Measurements from ENCODE around the gene IDH2. TPM values are rescaled to one million over a fixed set of nuclear protein-coding genes. Genes with fewer than 3 reads are reported as not detected.

IDH2 gene
- total RNA-seq, 1 donor from 2014 or later, result 149 TPM

DNA sequence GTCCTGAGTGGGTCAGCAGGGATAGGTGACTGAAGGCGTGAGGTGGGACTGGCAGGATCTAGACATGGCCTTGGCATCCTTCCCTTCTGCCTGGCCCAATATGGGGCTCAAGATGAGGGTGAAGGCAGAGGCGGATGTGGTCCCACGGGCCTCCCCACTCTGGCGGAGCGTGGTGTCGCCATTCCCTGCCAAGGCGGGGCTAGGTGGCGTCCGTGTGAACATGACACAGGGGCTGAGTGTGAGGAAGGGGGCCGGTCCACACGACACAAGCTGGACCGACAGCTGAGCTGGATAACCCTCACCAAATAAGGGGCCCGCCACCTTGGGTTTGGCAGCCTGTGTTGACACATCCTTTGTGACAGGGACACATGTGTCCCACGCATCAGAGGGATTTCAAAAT lies 58.1 kb downstream of the IDH2 start:
- Mint-ChIP-seq H3K9me3 (ENCODE audit: unreplicated experiment) (peaks cover 13% of the 10 kb centered on the region), H3K36me3 (ENCODE audit: unreplicated experiment) (no peaks in the 10 kb centered on the region), H3K4me1 (ENCODE audit: low read depth, unreplicated experiment) (peaks cover 45% of the 10 kb centered on the region), H3K27ac (ENCODE audit: unreplicated experiment) (no peak overlapping the region), H3K27me3 (ENCODE audit: unreplicated experiment) (no peaks in the 10 kb centered on the region), H3K4me3 (ENCODE audit: unreplicated experiment) (no peak overlapping the region)
- no peak for DNase-seq
- TF ChIP-seq, protein P1, sequence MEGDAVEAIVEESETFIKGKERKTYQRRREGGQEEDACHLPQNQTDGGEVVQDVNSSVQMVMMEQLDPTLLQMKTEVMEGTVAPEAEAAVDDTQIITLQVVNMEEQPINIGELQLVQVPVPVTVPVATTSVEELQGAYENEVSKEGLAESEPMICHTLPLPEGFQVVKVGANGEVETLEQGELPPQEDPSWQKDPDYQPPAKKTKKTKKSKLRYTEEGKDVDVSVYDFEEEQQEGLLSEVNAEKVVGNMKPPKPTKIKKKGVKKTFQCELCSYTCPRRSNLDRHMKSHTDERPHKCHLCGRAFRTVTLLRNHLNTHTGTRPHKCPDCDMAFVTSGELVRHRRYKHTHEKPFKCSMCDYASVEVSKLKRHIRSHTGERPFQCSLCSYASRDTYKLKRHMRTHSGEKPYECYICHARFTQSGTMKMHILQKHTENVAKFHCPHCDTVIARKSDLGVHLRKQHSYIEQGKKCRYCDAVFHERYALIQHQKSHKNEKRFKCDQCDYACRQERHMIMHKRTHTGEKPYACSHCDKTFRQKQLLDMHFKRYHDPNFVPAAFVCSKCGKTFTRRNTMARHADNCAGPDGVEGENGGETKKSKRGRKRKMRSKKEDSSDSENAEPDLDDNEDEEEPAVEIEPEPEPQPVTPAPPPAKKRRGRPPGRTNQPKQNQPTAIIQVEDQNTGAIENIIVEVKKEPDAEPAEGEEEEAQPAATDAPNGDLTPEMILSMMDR (IDR thresholded peaks at IDR 0.05; ENCODE audit: partially characterized antibody, unreplicated experiment), result no peak

DNA sequence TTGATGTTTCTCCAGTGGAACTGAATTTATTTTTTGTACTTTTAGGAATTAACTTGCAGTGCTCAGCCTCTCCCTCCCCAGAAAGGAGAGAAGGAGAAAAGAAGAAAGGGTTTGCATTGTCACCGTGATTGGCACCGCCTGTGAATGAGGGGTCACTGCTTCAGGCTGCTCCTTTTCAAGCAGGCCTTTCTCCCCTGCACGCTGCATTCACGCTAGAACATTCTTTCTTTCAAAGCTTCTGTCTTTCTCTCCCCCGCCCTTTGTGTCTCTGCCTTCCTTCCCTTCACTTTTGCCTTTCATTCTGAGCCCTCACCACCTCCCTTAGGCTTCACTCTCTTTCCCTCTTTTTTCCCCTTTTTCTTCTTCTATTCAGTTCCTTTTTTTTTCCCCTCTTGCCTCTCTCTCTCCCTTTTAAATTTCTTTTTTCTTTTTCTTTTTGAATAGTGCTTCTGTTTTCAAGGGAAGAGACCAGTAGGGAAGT lies 58.7 kb downstream of the IDH2 start:
- Mint-ChIP-seq H3K36me3 (ENCODE audit: unreplicated experiment) (no peaks in the 10 kb centered on the region), H3K4me3 (ENCODE audit: unreplicated experiment) (peak overlapping the region; percentile 22), H3K4me1 (ENCODE audit: low read depth, unreplicated experiment) (peaks cover 46% of the 10 kb centered on the region), H3K27ac (ENCODE audit: unreplicated experiment) (peak overlapping the region; percentile 20), H3K27me3 (ENCODE audit: unreplicated experiment) (no peaks in the 10 kb centered on the region), H3K9me3 (ENCODE audit: unreplicated experiment) (peaks cover 11% of the 10 kb centered on the region)
- TF ChIP-seq, protein P1 (IDR thresholded peaks at IDR 0.05; ENCODE audit: partially characterized antibody, unreplicated experiment), result no peak
- DNase-seq, result no peak

DNA sequence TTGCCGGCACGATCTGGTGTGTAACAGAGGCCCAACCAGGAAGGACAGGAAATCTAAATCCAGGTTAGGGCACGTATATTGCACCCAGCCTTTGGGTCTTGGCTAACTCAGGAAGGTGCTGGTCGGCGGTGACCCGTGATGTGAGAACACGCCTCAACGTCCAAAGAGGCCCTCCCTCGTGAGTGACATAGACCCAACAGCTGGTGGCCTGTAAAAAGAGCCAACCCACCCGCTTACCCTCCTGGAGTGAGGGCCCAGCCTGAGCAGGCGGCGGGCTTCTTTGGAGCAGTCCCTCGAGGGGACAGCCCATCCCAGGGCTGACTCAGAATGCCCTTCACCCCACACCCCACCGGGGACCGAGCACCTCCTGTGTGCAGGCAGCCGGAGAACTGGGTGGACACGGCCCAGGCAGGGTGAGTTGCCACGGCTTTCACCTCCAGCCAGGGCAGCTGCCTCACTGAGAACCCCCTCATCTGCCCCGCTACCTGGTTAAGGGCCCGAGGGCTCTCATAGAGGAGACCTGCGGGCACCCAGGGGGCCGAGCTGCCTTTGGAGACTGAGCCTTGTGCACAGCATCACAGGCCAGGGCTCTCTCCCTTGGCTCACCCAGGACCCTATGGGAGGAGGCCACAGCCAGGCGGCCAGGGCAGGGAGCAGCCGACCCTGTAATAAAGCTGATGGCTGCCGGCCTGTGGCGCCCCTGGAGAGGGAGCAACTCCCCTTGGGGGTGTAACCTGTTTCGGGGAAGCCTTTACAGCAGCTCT lies 59.3 kb downstream of the IDH2 start:
- H3K4me3 Mint-ChIP-seq (ENCODE audit: unreplicated experiment), result peak overlapping the region; percentile 30
- peak overlapping the region; percentile 78 for H3K27ac Mint-ChIP-seq (ENCODE audit: unreplicated experiment)
- TF ChIP-seq, protein P1 (IDR thresholded peaks at IDR 0.05; ENCODE audit: partially characterized antibody, unreplicated experiment), result no peak
- no peak for DNase-seq
- peaks cover 11% of the 10 kb centered on the region for H3K9me3 Mint-ChIP-seq (ENCODE audit: unreplicated experiment)
- H3K36me3 Mint-ChIP-seq (ENCODE audit: unreplicated experiment), result no peaks in the 10 kb centered on the region
- peaks cover 52% of the 10 kb centered on the region for H3K4me1 Mint-ChIP-seq (ENCODE audit: low read depth, unreplicated experiment)
- no peaks in the 10 kb centered on the region for H3K27me3 Mint-ChIP-seq (ENCODE audit: unreplicated experiment)

- DNase-seq, result no peak
- H3K4me1 Mint-ChIP-seq (ENCODE audit: low read depth, unreplicated experiment), result peaks cover 58% of the 10 kb centered on the region
- TF ChIP-seq, protein P1 (IDR thresholded peaks at IDR 0.05; ENCODE audit: partially characterized antibody, unreplicated experiment), result no peak
- peak overlapping the region; percentile 30 for H3K4me3 Mint-ChIP-seq (ENCODE audit: unreplicated experiment)
- no peaks in the 10 kb centered on the region for H3K27me3 Mint-ChIP-seq (ENCODE audit: unreplicated experiment)
- H3K9me3 Mint-ChIP-seq (ENCODE audit: unreplicated experiment), result peaks cover 12% of the 10 kb centered on the region
- H3K36me3 Mint-ChIP-seq (ENCODE audit: unreplicated experiment), result no peaks in the 10 kb centered on the region
- H3K27ac Mint-ChIP-seq (ENCODE audit: unreplicated experiment), result peak overlapping the region; percentile 78
Observed at GRCh38 chr15:90042356-90042755, 59.9 kb downstream of the IDH2 start.

DNA sequence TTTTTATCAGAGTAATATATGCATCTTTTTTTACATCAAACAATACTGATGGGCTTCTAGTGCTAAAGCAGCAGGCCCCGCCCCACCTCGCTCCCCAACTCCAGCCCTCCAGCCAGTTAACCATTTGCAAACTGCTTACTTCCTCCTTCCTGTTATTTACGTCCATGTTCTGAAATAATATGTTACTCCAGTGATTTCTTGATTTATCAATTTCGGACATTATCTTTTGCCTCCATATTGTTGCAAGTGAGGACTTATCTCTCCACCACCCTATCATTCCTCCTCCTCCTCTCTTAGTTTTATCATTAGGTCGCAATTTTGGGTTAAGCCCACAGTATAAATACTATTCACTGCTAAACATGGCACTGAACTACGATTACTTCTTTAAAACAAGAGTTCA lies 61.6 kb downstream of the IDH2 start:
- TF ChIP-seq, protein P1 (IDR thresholded peaks at IDR 0.05; ENCODE audit: partially characterized antibody, unreplicated experiment), result no peak
- no peak overlapping the region for H3K27ac Mint-ChIP-seq (ENCODE audit: unreplicated experiment)
- H3K4me3 Mint-ChIP-seq (ENCODE audit: unreplicated experiment), result peak overlapping the region; percentile 0
- H3K36me3 Mint-ChIP-seq (ENCODE audit: unreplicated experiment), result no peaks in the 10 kb centered on the region
- H3K27me3 Mint-ChIP-seq (ENCODE audit: unreplicated experiment), result no peaks in the 10 kb centered on the region
- H3K4me1 Mint-ChIP-seq (ENCODE audit: low read depth, unreplicated experiment), result peaks cover 71% of the 10 kb centered on the region
- no peak for DNase-seq
- peaks cover 15% of the 10 kb centered on the region for H3K9me3 Mint-ChIP-seq (ENCODE audit: unreplicated experiment)
